Measurements from ENCODE around the gene PRSS36.
"Not testable (repeated sequence)": the region's sequence is repeated elsewhere in the genome, so short reads cannot be mapped to it uniquely, and the experiment has no call there.

PRSS36 gene

GRCh38 chr16:31183432-31184428 is 33.9 kb upstream of the PRSS36 start:
- no peak for DNase-seq (ENCODE audit: low read depth in 3 of 3)

GRCh38 chr16:31182391-31182790 is 32.5 kb upstream of the PRSS36 start:
- DNase-seq (ENCODE audit: low read depth in 3 of 3) = no peak

- DNase-seq (ENCODE audit: low read depth in 3 of 3) = peak in 1 of 3 experiments; percentile 42
Observed at GRCh38 chr16:31181102-31181830, 31.4 kb upstream of the PRSS36 start.

- peak; percentile 80 to 88 (median 85) for DNase-seq (ENCODE audit: low read depth in 3 of 3)
Observed at GRCh38 chr16:31179747-31180459, 30.0 kb upstream of the PRSS36 start, which contains the start of gene FUS. TSS of gene FUS (plus strand) at chr16:31180139. CDS start at chr16:31180215, 76 bp downstream.

GRCh38 chr16:31179219-31179746 is 29.4 kb upstream of the PRSS36 start:
- DNase-seq (ENCODE audit: low read depth in 3 of 3) = no peak

GRCh38 chr16:31177136-31177535 is 27.3 kb upstream of the PRSS36 start:
- DNase-seq (ENCODE audit: low read depth in 3 of 3) = peak in 1 of 3 experiments; percentile 41

GRCh38 chr16:31170048-31170447 is 20.2 kb upstream of the PRSS36 start:
- not testable (repeated sequence) for DNase-seq (ENCODE audit: low read depth in 3 of 3)

- DNase-seq (ENCODE audit: low read depth in 3 of 3) = no peak
Observed at GRCh38 chr16:31168848-31169247, 19.0 kb upstream of the PRSS36 start.

GRCh38 chr16:31167315-31167714 is 17.4 kb upstream of the PRSS36 start:
- DNase-seq (ENCODE audit: low read depth in 3 of 3) = no peak

GRCh38 chr16:31157136-31157535 is 7.3 kb upstream of the PRSS36 start:
- DNase-seq (ENCODE audit: low read depth in 3 of 3) = no peak

GRCh38 chr16:31150976-31151375 is 1.1 kb upstream of the PRSS36 start:
- DNase-seq (ENCODE audit: low read depth in 3 of 3) = not testable (repeated sequence)

- DNase-seq (ENCODE audit: low read depth in 3 of 3) = no peak
Observed at GRCh38 chr16:31149332-31149731, 534 bp downstream of the PRSS36 start.

GRCh38 chr16:31148896-31149295 is 970 bp downstream of the PRSS36 start:
- no peak for DNase-seq (ENCODE audit: low read depth in 3 of 3)

GRCh38 chr16:31148281-31148728 is 1.6 kb downstream of the PRSS36 start:
- DNase-seq (ENCODE audit: low read depth in 3 of 3) = no peak

GRCh38 chr16:31147574-31147973 is 2.3 kb downstream of the PRSS36 start:
- DNase-seq (ENCODE audit: low read depth in 3 of 3) = no peak

GRCh38 chr16:31145398-31145990 is 4.4 kb downstream of the PRSS36 start:
- no peak for DNase-seq (ENCODE audit: low read depth in 3 of 3)

- not testable (repeated sequence) for DNase-seq (ENCODE audit: low read depth in 3 of 3)
Observed at GRCh38 chr16:31144418-31144817, 5.4 kb downstream of the PRSS36 start.

GRCh38 chr16:31143694-31144148 is 6.1 kb downstream of the PRSS36 start:
- no peak for DNase-seq (ENCODE audit: low read depth in 3 of 3)

GRCh38 chr16:31143011-31143693 is 6.7 kb downstream of the PRSS36 start:
- no peak for DNase-seq (ENCODE audit: low read depth in 3 of 3)
